Measurements from ENCODE around the gene DUSP7.

The DUSP7 gene

DNA sequence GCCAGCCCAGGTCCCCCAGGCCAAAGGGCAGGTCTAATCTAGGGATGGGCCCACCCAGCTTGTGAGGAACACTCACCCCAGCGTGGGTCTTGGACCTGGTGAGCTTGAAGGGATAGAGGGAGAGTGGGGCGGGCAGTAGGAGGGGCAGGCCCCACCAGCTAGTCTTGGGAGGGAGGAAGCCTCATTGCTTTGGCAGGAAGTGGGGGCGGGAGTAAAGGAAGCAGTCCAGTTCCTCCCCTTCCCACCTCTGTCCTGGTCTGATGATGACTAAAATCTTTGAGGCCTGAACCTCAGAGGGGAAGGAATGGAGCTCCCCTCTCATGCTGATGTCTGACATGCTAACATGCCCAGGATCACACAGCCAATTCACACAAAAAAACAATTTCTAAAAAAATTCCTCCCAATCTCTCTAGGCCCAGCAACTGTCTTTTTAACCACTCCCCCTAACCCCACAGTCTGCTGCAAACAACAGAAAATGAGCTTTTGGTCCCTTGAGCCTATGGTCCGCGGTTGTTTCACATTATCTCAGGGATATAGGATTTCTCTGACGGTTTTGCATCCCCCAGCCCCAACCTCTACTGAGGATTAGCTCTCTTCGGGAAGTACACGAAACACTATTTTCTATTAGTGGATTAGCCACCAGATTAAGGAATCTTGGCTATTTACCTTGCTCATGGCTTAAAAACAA lies 30.7 kb upstream of the DUSP7 start:
- no peak for DNase-seq (ENCODE audit: low read depth in 2 of 3, low spot score in 1 of 3)

DNA sequence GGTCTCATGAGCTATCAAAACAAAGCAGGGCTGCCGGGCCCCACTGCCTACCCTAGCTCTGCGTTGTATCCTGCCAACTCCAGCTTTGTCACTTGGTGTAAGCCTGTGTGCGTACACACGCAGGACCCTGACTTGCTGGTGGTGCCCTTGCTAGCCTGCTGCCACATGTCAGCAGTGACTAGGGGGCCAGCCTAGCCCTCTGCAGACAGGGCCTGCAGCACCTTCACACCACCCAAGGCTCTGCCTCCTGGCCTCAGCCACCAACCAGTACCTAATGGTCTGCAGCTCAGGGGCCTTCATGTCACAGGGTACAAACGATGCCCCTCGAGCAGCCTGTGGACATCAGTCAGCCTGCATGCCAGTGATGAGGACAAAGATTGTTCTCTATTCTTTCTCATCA lies 30.1 kb upstream of the DUSP7 start:
- no peak for DNase-seq (ENCODE audit: low read depth in 2 of 3, low spot score in 1 of 3)

DNA sequence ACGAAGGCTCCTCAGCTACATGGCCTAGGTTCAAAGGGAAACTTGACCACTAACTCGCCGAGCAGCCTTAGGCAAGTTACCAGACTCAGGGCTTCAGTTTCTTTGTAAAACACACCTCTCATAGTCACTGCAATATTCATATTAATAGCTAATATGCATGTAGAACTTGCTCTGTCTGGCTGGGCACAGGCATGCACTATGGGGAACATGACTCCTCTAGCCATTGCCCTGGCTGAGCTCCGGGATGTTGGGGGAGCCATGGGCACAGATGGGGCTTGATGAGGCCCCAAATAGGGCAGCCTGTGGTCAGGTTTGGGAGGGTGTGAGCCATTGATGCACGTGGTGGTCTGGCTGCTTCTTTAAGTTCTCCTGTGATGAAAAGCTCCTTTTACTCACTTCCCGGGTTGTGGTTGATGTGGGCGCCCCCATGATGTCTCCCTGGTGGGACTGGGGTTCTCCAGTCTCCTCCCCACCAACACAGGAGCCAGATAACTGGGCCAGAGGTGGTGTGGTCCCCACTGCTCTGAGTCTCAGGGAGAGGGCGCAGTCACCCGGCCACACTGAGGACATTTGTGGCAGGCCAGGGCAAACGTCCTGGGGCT lies 29.4 kb upstream of the DUSP7 start:
- no peak for DNase-seq (ENCODE audit: low read depth in 2 of 3, low spot score in 1 of 3)

DNA sequence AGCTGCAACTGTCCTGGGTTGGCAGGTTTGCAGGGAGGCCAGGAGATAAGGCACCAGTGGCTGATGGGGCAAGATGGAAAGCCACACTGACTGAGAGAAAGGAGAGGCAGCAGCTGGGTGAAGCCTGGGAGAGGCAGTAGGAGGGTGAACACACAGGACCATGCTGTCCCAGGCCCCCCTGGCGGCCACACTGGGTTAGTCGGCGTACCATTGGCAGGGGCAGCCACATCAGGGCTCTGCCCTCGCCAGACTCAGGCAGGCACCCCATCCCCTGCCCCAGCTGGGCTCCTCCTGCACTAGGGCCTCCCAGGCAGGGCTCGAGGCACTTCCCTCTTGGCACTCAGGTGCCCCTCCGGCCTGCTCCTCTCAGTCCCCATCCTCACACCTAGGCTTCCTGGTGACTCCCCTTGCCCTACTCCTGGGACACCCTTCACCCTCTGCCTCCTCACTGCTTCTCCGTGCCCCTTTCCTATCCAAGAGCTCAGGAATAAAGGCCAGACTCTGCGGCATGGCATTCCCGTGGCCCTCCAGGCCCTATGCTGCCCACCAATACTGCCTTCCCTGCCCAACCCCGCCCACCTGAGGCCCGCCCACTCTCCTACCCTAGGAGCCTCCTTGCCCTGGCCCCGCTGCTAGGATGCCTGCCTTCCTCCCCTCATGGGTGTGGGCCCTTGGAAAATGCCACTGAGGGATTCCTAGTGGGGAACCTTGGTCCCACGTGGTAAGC lies 28.7 kb upstream of the DUSP7 start:
- no peak for DNase-seq (ENCODE audit: low read depth in 2 of 3, low spot score in 1 of 3)

DNA sequence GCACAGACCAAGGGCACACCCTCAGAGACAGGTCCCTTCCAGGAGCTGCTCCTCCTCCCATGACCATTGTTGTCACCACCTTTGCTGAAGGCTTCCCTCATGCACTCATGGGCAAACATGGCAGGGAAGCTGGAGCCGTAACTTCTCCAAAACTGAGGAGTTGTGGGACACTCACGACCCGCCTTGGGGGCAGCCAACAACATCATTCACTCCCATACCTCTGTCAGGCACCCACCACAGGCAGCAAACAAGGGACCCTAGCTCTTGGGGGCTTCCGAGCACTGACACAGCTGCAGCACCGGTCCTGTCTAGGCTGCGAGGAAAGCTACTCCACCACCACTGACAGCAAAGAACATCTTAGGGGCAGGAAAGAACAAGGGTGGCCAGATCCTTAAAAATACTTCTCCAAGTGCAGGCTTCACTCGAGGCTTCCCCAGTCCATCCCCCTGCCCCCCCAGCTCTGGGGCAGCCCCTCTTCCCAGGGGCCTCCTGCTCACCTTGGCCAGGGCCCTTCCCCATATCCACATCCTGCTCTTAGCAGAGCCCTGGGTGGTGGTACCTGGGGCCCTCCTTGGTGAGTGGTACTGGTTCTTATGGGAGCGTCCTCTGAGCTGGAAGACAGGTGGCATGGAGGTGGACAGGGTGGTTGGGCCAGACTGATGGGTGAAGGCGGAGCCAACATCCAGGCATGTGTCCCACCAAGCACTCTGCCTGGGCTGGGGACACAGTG lies 28.0 kb upstream of the DUSP7 start:
- no peak for DNase-seq (ENCODE audit: low read depth in 2 of 3, low spot score in 1 of 3)

DNA sequence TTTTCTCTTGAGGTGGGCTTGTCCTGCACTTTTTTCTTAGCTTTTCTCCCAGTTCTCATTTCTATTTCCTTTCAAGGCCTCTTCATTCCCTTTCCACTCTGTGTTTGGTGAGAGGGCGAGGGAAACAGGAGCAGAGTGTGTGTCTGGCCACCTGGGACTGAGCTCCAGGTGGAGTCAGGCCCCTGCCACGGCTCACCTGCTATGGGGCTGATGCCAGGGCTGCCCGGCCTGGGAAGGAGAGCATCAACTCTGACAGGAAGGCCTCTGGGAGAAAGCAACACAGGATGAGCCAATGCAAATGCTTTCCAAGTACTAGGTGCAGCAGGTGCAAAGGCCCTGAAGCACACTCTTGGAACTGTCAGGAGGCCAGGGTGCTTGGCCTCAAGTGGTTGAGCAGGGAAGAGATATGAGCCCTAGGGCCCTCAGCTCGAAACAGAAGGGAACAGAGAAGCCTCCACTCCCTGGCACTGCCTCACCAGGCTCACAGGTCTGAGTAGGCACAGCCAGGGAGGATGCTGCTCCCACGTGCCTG lies 27.3 kb upstream of the DUSP7 start:
- no peak for DNase-seq (ENCODE audit: low read depth in 2 of 3, low spot score in 1 of 3)

DNA sequence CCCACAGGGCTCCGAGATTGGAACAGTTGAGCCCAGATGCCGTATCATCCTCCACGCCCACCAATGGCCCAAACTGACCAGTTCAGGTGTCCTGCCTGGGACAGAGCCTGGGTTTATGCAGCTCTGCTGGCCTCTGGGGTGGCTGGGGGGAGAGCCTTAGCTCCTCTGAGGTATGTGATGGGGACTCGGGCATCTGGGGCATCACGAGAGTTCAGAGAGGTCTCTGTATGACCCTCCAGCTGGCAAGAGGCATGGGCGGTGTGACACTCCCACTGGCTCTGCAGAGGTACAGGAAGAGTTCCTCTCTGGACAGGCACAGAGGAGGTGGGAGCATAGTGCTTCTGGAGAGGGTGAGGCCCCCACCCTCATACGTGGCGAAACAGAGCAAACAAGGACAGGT lies 26.6 kb upstream of the DUSP7 start:
- no peak for DNase-seq (ENCODE audit: low read depth in 2 of 3, low spot score in 1 of 3)

DNA sequence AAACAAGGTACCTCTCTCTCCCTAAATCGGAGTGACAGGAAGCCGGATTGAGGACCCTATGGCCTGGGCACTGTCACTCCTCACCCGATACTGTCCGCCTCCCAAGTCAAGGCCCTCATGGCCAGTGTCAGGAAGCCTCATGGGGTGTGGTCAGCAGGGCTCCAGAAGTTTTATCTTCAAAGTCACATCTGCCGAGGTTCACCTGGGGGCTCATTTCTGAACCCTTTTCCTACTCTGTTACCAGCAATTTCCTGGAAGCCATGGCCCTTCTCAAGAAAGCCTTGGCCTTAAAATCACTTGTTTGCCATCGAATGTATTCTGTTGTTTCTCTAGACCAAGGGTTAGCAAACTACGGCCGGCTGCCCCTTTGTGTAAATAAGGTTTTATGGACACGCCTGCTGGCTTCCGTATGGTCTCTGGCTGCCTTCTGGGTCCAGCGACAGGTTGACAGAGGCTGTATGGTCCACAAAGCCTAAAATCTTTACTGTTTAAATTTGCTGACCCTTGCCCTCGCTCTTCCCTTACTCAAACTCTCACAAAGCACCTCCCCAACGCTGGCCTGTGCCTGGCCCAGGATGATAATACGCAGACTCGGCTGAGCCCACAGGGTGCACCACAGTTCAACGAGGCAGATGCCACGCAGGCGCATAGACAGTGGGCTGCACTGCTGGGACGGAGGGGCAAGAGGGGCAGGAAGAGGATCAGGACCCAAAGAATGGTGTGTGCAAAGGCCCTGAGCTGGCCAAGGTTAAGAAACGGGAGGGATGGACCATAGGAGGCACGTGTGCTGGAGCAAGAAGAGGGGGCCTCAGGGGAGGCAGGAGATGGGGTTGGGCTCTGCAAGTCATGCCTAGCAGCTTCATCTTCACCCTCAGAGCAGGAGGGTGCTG lies 24.7 kb upstream of the DUSP7 start:
- no peak for DNase-seq (ENCODE audit: low read depth in 2 of 3, low spot score in 1 of 3)

DNA sequence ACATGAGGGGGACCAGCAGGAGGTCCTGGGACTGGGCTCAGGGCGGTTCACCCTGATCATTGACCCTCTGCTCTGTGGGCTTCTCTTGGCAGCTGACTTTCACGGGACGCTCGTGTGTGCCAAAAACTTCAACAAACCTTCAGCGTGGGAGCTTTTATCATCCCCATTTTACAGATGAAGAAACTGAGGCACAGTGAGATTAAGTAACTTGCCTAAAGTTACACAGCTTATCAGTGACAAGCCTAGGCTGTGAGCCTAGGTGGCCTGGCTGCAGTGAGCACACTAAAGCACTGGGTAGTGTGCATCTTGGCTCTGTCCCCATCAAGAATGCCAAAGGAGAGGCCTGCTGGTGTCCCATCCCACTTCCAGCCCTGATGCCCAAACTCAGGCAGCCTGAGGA lies 23.6 kb upstream of the DUSP7 start:
- DNase-seq (ENCODE audit: low read depth in 2 of 3, low spot score in 1 of 3) = no peak

DNA sequence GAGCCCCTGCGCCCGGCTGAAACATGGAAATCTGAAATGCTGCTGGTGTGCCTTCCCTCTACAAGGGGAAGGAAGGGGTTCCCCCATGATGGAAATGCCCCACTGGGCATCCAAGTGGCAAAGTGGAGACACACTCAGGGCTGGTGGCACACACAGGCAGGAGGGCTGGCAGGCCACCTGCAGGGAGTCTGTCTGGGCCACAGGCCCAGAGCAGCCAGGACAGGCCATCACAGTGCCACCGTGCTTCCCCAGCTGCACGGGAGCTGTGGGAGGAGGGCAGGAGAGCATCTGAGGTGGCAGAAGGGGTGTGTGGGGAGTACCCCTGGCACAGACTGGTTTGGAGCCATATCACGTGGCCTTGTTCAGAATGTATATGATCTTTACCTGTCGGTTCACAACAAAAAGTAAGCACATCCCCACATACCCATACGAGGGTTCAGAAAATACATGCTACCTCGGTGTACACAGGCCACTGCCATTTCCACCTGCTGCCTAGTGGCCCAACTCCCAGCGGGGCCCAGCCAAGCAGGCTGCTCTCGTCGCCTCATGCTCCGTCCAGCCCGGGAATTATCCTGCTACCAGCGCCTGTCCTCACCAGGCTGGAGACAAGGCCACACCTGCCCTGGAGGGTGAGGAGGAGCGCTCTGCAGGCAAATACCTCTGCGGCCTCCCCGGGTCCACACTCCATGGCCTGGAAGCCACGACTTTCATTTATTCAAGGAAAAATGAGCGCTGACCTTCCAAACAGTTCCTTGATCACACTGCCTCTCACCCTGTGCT lies 22.6 kb upstream of the DUSP7 start:
- DNase-seq (ENCODE audit: low read depth in 2 of 3, low spot score in 1 of 3) = no peak

DNA sequence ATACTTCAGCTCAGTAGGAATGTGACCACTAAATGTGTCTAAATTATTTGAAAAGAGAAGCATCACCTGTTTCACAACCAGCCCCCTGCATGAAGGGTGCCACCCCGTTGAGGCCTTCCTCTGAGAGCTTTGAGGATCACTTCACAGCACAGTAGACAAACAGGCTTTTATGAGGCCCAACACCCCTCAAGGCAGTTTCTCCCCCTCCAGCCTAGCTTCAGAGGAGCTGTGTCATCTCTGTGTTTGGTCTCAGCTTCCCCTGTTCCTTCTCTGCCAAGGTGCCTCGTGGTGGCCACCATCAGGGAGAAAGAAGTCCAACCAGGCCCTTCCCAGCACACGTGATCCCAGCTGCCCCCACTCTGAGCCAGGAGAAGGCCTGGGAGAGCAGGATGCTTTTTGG lies 21.6 kb upstream of the DUSP7 start:
- DNase-seq (ENCODE audit: low read depth in 2 of 3, low spot score in 1 of 3) = no peak

DNA sequence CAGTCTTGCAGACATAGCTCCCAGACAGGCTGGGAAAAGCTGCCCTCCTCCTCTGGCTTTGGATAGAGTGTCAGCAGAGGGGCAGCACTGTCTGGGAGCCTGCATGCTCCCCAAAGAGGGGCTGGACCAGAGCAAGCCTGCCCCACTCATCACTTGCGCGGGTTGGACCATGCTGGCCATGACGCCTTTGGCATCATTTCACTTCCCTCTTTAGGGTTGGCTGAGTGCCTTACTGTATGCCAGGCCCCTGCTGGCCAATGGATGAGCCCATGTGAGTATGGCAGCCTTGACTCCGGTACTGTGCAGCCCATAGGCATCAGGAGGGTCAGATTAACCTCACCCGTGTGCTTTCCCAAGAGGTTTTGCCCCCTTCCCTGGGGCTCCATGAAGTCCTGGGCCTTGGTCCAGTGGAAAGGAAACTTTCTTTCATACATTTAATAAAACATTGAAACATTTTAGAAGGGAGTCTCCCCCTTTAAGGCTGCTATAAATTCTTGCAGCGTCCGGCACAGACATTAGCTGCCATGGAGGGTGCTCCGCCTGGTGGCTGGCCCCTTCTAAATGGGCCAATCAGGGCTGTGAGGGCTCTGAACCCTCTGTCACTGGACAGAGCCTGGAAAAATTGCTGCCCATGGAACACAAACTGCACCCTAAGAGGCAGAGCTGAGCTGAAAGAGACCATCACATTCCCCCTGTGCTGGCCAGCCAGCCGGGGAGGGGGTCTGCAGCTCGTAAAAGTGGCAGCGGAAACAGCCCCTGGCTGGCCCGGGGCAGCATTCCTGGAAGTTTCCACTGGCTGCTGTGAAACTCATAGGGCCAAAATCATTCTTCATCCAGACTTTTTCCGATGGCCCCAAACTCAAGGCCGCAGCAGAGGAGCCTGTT lies 20.8 kb upstream of the DUSP7 start:
- DNase-seq (ENCODE audit: low read depth in 2 of 3, low spot score in 1 of 3) = no peak

DNA sequence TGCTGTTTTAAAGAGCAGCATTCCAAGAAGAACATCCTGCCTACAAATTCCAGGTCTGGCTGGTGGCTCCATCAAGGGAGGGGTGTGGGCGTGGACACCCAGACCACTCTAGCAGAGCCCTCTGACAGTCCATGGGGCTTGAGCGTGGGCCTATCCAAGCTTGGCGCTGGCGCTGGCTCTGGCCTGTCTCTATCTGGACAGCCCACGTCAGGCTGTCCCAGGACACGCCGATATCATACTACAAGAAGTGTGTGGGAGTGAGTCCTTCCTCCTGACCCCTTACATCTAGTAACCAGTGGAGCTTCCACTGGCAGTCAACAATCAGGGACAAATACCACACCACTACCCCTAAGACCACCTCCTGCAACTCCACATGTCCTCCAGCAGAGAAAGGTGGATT lies 17.1 kb upstream of the DUSP7 start:
- DNase-seq (ENCODE audit: low read depth in 2 of 3, low spot score in 1 of 3) = no peak

DNA sequence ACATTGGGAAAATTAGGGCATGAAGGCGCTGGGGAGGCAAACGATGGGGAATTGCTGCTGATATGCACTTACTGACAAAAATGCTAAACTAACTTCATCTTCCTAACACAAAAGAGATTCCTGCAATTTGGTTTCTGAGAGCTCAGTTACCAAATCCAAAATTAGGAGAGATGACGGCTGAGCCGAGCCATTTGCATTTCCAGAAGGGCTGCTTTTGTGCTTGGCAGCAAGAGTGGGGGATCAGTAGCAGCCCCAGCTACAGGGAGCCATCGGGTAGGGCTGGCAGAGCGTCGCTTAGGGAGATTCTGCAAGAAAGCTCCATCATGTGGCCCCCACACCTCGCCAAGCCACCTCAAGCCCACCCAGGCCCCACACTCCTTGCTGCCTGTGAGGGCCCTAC lies 16.1 kb upstream of the DUSP7 start:
- no peak for DNase-seq (ENCODE audit: low read depth in 2 of 3, low spot score in 1 of 3)

DNA sequence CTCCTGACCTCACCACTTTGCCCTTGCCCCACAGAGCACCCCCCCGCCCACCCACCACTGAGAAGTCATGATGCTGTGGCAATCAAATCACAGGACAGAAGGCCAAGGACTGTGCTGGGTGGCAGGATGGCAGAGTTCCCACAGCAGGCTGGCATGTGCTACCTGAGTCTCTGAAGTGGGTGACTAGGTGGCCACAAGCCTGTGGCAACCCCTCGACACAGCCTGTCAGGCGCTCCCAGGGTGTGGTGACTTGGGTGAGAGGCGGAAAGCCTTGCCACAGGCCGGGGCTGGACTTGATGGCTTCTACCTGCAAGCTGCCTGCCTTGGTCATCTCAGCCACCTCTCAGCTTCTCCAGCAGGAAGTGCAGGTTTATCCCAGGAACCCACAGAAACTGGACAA lies 15.6 kb upstream of the DUSP7 start:
- no peak for DNase-seq (ENCODE audit: low read depth in 2 of 3, low spot score in 1 of 3)

DNA sequence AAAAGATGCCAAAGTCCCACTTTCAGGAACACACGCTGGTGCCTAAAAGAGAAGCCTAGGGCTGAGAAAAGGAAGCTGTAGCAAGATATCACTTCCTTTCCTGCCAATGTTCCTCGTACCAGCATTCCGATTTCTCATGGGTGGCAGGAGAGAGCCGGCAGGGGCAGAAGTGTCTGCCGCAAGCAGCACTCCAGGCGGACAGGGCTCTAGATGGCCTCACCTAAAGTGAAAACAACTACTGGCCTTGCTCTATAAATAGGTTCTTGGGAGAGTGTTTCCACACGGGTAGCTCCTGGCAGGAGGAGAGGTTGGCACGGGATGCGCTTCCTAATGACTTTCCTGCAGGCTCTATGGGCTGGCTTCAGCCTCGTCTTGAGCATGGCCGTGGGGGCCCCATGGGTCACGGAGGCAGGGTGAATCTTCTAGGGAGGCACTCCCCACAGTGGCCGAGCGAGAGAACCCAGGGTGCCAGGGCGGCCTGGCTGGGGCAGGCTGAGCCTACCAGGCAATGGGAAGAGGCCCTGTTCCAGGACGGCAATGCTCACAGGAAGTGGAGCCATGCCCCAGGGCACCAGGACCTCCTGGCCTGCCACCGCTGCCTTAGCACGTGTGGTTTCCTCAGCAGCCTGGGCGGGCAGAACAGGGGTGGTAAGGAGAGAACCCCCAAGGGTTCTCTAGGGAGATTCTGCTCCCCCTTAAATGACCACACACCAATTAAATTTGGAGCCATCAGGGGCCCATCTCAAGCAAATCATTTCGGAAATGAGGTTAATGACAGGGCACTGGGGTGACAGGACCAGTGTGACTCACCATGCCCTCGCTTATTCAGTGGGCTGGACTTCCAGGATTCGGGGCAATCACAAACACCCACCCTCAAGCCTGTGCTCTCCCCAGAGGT lies 14.6 kb upstream of the DUSP7 start:
- DNase-seq (ENCODE audit: low read depth in 2 of 3, low spot score in 1 of 3) = no peak

DNA sequence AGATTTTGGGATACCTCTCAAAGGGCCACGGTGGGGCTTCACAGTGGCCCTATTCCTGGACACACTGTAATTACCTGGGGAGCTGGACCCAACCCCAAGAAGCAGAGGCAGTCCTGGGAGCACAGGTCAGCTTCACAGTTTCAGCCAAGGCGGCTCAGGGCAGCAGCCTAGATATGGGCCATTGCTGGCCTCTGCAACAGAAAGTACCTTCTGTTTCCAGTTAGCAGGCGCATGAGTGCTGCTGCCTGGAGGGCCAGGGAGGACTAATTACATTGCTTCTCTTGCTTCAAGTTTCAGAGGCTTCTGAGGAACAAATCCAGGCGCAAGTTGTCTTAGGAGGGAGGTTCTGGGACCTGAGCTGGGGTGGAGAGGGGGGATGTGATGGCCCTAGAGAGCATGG lies 13.5 kb upstream of the DUSP7 start:
- DNase-seq (ENCODE audit: low read depth in 2 of 3, low spot score in 1 of 3) = no peak

DNA sequence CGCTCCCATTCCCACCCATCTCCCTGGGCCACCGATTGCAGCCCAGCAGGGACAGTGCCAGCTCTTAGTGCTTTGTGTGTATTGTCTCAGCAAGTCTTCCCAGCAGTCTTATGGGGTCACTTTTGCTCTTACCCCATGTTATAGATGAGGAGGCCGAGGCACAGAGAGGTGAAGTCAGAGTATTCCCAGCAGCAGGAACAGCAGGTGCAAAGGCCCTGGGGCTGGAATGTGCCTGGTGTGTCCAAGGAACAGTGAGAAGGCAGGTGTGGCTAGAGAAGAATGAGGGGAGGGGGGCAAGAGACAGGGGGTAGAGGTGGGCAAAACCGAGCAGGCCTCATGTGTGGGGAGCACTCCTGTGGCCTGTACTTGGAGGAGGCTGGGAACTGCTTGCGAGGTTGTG lies 12.8 kb upstream of the DUSP7 start:
- DNase-seq (ENCODE audit: low read depth in 2 of 3, low spot score in 1 of 3) = no peak
